Breast epithelium (tissue), 4 donors: ENCODE results near the gene VENTX. TPM values are rescaled to one million over a fixed set of nuclear protein-coding genes. Genes with fewer than 3 reads are reported as not detected.

Source experiments
- DNase-seq, 2 donors: peaks; one replicate each; pipeline ENCODE4 v3.0.0-alpha.2; 2019; ENCODE audit warnings: low spot score in 2 of 2
- H3K27ac ChIP-seq, 2 donors: fragments of 200-600 bp; sonication (generic) in 1 of 2; one replicate each; pipeline ENCODE4 v1.5.1; 2016 to 2019; ENCODE audit warnings: mild to moderate bottlenecking in 1 of 2
- H3K27me3 ChIP-seq, 2 donors: fragments of 200-600 bp; sonication (generic) in 1 of 2; one replicate each; pipeline versions ENCODE4 v1.5.1 to v1.6.0; 2017 to 2019; ENCODE audit warnings: control low read depth in 1 of 2, mild to moderate bottlenecking in 1 of 2
- H3K36me3 ChIP-seq: fragments of 200-600 bp; one replicate; pipeline ENCODE4 v1.5.1; 2019
- H3K4me1 ChIP-seq, 2 donors: fragments of 200-600 bp; sonication (generic); one replicate each; pipeline ENCODE4 v1.5.1; 2016 to 2019; ENCODE audit warnings: control low read depth in 1 of 2
- H3K4me3 ChIP-seq, 3 donors: fragments of 200-600 bp; sonication (generic); 1 replicate in 2 of 3; 2 replicates in 1 of 3; pipeline ENCODE4 v1.5.1; 2016 to 2019; ENCODE audit warnings: mild to moderate bottlenecking in 3 of 3, moderate library complexity in 2 of 3
- H3K9me3 ChIP-seq, 2 donors: fragments of 200-600 bp; sonication (generic) in 1 of 2; one replicate each; pipeline ENCODE4 v1.5.1; 2016 to 2019; ENCODE audit warnings: control low read depth in 1 of 2
- CTCF ChIP-seq, 3 donors: fragments of 450-650 bp; IDR thresholded peaks; one replicate each; pipeline ENCODE4 v1.5.1; 2016 to 2017; ENCODE audit warnings: antibody characterized with exemption in 3 of 3, mild to moderate bottlenecking in 3 of 3, moderate library complexity in 3 of 3
- POLR2A ChIP-seq: fragments of 450-650 bp; IDR thresholded peaks from one replicate; pipeline ENCODE4 v1.6.1; 2016; ENCODE audit warnings: antibody characterized with exemption, mild to moderate bottlenecking, moderate library complexity
- POLR2AphosphoS5 ChIP-seq, 3 donors: sonication (generic); formaldehyde crosslinking; IDR thresholded peaks; one replicate each; pipeline ENCODE4 v1.6.1; 2017; ENCODE audit warnings: antibody characterized with exemption in 3 of 3
- intact Hi-C: fragments of 100-400 bp; cut with DNase I; formaldehyde crosslinking; loops from one replicate; pipeline ENCODE4 v1.15.1; 2023; ENCODE audit warnings: low total_unique reads
- total RNA-seq, 3 donors: library from RNA; depleted of rRNA; stranded (reverse); fragments of >200 nt; gene quantifications; one replicate each; pipeline ENCODE4 v1.1.0, GENCODE V29; 2016

Gene VENTX
- total RNA-seq, 3 donors from 2014 or later: 0.33 to 4.6 (median 0.73) TPM

DNA sequence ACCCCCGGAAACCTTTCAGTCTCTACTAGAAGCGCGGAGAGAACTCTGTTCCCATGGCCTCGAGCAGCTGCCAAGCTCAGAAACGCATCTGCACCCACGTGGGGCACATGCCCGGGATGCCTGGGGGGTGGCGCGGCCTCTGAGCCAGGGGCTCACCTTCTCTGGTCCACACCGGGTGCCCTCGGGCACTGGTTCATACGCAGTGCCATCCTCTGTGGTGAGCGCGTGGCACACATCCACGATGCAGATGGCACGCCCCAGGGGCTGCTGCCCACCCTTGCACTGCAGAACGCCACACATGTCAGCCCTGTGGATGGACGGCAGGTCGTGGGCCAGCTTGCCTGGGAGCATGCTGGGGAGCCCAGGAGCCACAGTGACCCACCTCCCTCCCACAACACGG is 32.5 kb downstream of the VENTX start:
- no peak overlapping the region for H3K27ac ChIP-seq
- H3K4me3 ChIP-seq: no peak overlapping the region
- no peaks in the 10 kb centered on the region for H3K4me1 ChIP-seq
- peaks cover 0 to 3% of the 10 kb centered on the region in 2 donors for H3K27me3 ChIP-seq
- H3K9me3 ChIP-seq: no peaks in the 10 kb centered on the region
- intact Hi-C loops: no loop called here
- no peak for TF ChIP-seq CTCF (IDR thresholded peaks at IDR 0.05)
- TF ChIP-seq POLR2A: no peak
- TF ChIP-seq POLR2AphosphoS5 (IDR thresholded peaks at IDR 0.05): no peak
- no peak for DNase-seq
- H3K36me3 ChIP-seq: no peaks in the 10 kb centered on the region

DNA sequence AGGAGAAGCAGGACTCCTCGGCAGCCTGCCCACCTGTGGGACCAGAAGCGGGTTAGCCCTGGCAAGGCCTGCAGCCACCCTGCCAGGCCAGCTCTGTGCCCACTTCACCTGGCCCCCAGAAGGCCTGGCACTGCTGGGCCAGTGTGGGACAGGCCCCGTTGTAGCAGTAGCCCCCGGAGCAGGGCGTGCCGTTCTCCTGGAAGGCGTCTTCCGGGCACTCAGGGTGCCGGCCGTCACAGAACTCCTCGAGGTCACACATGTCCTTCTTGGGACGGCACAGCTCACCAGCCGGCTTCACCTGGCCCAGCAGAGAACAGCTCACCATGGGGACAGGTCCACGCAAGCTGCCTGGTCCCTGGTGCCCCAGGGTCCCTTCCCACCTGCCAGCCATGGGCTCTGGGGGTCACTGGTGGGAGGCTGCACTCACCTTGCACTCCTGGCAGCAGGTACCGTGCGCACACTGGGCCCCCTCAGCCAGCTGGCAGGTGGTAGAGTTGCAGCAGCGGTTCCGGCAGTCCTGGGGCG is 33.2 kb downstream of the VENTX start:
- Histone ChIP-seq H3K4me1 (no peaks in the 10 kb centered on the region), H3K27me3 (peaks cover 0 to 9% of the 10 kb centered on the region in 2 donors), H3K4me3 (no peak overlapping the region), H3K27ac (no peak overlapping the region), H3K36me3 (no peaks in the 10 kb centered on the region), H3K9me3 (no peaks in the 10 kb centered on the region)
- no peak for TF ChIP-seq CTCF (IDR thresholded peaks at IDR 0.05)
- TF ChIP-seq POLR2A: no peak
- intact Hi-C loops: no loop called here
- no peak for DNase-seq

DNA sequence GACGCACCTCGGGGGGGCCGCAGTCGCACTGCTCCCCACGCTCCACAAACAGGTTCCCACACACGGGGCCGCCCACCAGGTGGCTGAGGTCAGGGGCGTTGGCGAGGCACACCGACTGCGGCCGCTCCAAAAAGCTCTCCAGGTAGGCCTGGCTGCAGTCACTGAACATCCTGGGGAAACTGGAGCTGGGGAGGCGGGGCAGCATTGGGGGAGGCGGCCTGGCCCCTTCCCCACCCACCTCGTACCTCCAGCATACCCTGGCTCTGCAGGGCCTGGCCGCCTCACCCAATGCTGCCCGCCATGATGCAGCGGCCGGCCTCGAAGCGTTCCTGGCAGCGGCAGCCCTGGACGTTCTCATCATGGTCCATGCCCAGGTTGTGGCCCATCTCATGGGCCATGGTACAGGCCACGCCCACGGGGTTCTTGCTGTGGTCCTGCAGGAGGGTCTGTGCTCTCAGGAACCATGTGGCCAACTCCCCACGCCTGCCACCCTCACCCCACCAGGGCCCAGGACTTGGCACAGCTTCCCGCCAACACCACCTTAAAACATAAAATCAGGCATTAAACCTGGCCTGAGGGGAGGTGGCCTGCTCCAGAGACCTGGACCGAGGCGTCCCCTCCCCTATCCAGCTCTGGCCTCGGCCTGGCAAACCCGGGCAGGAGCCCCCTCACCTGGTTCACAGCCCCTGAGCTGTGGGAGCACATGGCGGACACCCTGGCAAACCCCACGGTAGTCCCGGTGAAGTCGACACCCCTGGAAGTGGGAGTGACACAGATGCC is 34.1 kb downstream of the VENTX start:
- no peak overlapping the region for H3K4me3 ChIP-seq
- peaks cover 0 to 18% of the 10 kb centered on the region in 2 donors for H3K27me3 ChIP-seq
- no peaks in the 10 kb centered on the region for H3K36me3 ChIP-seq
- H3K4me1 ChIP-seq: peaks cover 0 to 8% of the 10 kb centered on the region in 2 donors
- H3K27ac ChIP-seq: no peak overlapping the region
- no peak for DNase-seq
- TF ChIP-seq CTCF (IDR thresholded peaks at IDR 0.05) (no peak), POLR2A (no peak), POLR2AphosphoS5 (IDR thresholded peaks at IDR 0.05) (no peak)
- intact Hi-C loops: no loop called here
- no peaks in the 10 kb centered on the region for H3K9me3 ChIP-seq

DNA sequence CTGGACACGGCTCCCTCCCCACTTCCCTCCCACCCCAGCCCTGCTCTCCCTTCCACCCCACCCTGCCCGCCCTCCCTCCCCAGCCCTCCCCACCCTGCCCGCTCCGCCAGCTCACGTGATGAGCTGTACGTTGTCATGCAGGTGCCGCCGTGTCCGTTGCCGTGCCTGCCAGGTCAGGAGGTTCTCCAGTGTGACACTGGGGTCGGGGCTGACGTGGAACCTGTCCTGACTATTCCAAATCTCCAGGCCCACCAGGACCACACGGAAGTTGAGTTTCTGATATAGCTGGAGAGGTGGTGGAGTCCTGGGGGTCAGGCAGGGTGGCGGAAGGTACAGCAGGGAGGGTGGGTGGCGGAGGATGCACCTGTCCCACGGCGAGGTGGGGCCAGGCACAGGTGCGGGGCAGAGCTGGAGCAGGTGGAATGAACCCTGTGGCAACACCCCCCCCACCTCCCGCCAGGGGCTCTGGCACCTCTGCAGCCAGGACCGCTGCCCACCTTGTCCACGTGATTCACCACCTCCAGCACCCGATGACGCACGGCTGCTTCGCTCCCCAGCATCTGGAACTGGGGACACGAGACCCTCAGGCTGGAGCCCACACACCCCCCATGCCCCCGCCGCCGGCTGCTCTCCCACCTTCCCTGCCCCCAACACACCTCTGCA is 34.8 kb downstream of the VENTX start:
- TF ChIP-seq POLR2AphosphoS5 (IDR thresholded peaks at IDR 0.05) (no peak), CTCF (IDR thresholded peaks at IDR 0.05) (no peak), POLR2A (no peak)
- no peak overlapping the region for H3K27ac ChIP-seq
- DNase-seq: no peak
- H3K4me3 ChIP-seq: no peak overlapping the region
- no peaks in the 10 kb centered on the region for H3K36me3 ChIP-seq
- peaks cover 0 to 9% of the 10 kb centered on the region in 2 donors for H3K4me1 ChIP-seq
- peaks cover 0 to 23% of the 10 kb centered on the region in 2 donors for H3K27me3 ChIP-seq
- intact Hi-C loops: no loop called here
- H3K9me3 ChIP-seq: no peaks in the 10 kb centered on the region

GRCh38 chr10:133272964-133273420 is 35.3 kb downstream of the VENTX start:
- Histone ChIP-seq H3K4me1 (peaks cover 0 to 9% of the 10 kb centered on the region in 2 donors), H3K9me3 (no peaks in the 10 kb centered on the region), H3K4me3 (no peak overlapping the region), H3K27ac (no peak overlapping the region), H3K27me3 (peaks cover 0 to 23% of the 10 kb centered on the region in 2 donors), H3K36me3 (no peaks in the 10 kb centered on the region)
- TF ChIP-seq CTCF (IDR thresholded peaks at IDR 0.05): no peak
- intact Hi-C loops: no loop called here
- DNase-seq: no peak
